Erythroblast (primary cell): ENCODE data around the gene TEX101.

Source experiments
- GATA1 ChIP-seq: IDR thresholded peaks from 2 replicates; pipeline ENCODE4 v1.6.1; 2011; ENCODE audit warnings: low read depth, mild to moderate bottlenecking, control low read depth, low read length, moderate library complexity
- POLR2A ChIP-seq: IDR thresholded peaks from 2 replicates; pipeline ENCODE4 v1.6.1; 2011; ENCODE audit warnings: mild to moderate bottlenecking, low read length

DNA sequence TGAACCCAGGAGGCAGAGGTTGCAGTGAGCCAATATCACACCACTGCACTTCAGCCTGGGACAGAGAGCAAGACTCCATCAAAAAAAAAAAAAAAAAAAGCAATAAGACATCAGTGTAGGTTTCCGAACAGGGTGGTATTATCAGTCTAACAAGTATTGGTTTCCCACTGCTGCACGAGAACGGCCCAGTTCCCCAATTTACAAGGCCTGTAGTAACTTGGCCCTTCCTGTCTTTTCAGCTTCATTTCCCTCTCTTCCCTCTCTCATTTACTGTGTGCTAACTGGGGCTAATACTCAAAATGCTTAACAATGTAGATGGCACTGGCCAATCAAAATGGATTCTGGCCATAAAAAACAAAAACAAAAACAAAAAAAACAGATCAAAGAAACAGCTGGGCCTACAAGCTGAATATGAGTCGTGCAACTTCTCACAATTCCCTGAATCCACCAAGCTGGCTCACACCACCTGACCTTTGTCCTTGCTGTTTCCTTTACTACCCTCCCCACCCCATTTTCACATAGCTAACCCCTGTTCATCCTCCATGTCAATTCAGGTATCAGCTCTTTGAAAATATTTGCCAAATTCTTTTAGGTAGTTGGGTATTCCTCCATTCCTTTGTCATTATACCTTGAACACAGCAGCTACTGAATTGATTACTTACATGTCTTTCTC is 2.4 kb downstream of the TEX101 start:
- TF ChIP-seq POLR2A: no peak
- no peak for TF ChIP-seq GATA1
